Raji (cell line): Measurements from ENCODE around the gene TMPRSS2.

ENCODE experiments used
- POLR2A ChIP-seq: IDR thresholded peaks from 2 replicates; pipeline ENCODE4 v1.6.1; 2011; ENCODE audit warnings: low read depth, low read length, control low read depth; ENCODE audit not compliant: insufficient read depth

Gene TMPRSS2

GRCh38 chr21:41520560-41521442 is 12.8 kb upstream of the TMPRSS2 start:
- TF ChIP-seq POLR2A = no peak

GRCh38 chr21:41519806-41520559 is 12.0 kb upstream of the TMPRSS2 start:
- no peak for TF ChIP-seq POLR2A

GRCh38 chr21:41518757-41519156 is 10.8 kb upstream of the TMPRSS2 start:
- TF ChIP-seq POLR2A = no peak

- TF ChIP-seq POLR2A = no peak
Measured at GRCh38 chr21:41511858-41512257, 3.9 kb upstream of the TMPRSS2 start.

- TF ChIP-seq POLR2A = no peak
Measured at GRCh38 chr21:41510500-41510899, 2.5 kb upstream of the TMPRSS2 start.

GRCh38 chr21:41509733-41510132 is 1.8 kb upstream of the TMPRSS2 start:
- no peak for TF ChIP-seq POLR2A

GRCh38 chr21:41509145-41509496 is 1.2 kb upstream of the TMPRSS2 start:
- no peak for TF ChIP-seq POLR2A

GRCh38 chr21:41508415-41509144 is 622 bp upstream of the TMPRSS2 start:
- no peak for TF ChIP-seq POLR2A

- no peak for TF ChIP-seq POLR2A
Measured at GRCh38 chr21:41506611-41507520, 1.1 kb downstream of the TMPRSS2 start.

- TF ChIP-seq POLR2A = no peak
Measured at GRCh38 chr21:41506005-41506594, 1.9 kb downstream of the TMPRSS2 start.

GRCh38 chr21:41504030-41504429 is 3.9 kb downstream of the TMPRSS2 start:
- no peak for TF ChIP-seq POLR2A

- TF ChIP-seq POLR2A = no peak
Measured at GRCh38 chr21:41503331-41503730, 4.6 kb downstream of the TMPRSS2 start.

- no peak for TF ChIP-seq POLR2A
Measured at GRCh38 chr21:41501919-41502318, 6.0 kb downstream of the TMPRSS2 start.

GRCh38 chr21:41500931-41501381 is 7.0 kb downstream of the TMPRSS2 start:
- TF ChIP-seq POLR2A = no peak
